GM12892 (cell line): ENCODE data around the gene CFAP299.

ENCODE experiments used
- POLR2A ChIP-seq: IDR thresholded peaks from 2 replicates; pipeline ENCODE4 v1.6.1; 2011; ENCODE audit warnings: low read depth, low read length, control low read depth
- TAF1 ChIP-seq: IDR thresholded peaks from 2 replicates; pipeline ENCODE4 v1.6.1; 2011; ENCODE audit warnings: low read depth, mild to moderate bottlenecking, control low read depth, low read length, borderline replicate concordance

DNA sequence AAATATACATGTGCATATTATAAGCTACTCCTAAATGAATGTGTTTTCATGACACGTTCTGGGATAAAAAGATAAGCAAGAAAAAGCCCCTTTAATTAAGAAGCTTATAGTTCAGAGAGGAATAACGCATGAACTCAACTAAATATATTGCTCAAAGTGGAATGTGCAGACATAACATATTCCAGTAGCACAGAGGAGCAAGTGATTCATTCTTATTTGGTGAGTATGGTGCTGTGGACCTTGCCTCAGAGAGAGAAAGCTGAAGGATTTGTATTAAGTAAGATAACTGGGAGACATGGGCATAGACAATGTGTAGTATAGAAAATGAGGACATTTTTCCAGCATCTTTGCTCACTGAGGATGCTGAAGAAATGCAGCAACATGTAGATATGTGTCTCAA, 76.8 kb downstream of the CFAP299 start:
- TF ChIP-seq POLR2A: no peak
- no peak for TF ChIP-seq TAF1
